Suprapubic skin (tissue), 3 donors: Measurements from ENCODE around the gene GPR171.
"Not testable (repeated sequence)": the region's sequence is repeated elsewhere in the genome, so short reads cannot be mapped to it uniquely, and the experiment has no call there.

Source experiments
- CTCF ChIP-seq, 2 donors: fragments of 200-600 bp in 1 of 2; fragments of 450-650 bp in 1 of 2; sonication (generic) in 1 of 2; IDR thresholded peaks; one replicate each; pipeline ENCODE4 v1.5.1; 2016 to 2019; ENCODE audit warnings: antibody characterized with exemption in 2 of 2, mild to moderate bottlenecking in 1 of 2, moderate library complexity in 1 of 2
- EP300 ChIP-seq: sonication (generic); formaldehyde crosslinking; IDR thresholded peaks from one replicate; pipeline ENCODE4 v1.6.1; 2017; ENCODE audit warnings: antibody characterized with exemption

- TF ChIP-seq CTCF (IDR thresholded peaks at IDR 0.05); EP300: not testable (repeated sequence)
These were observed 32.9 kb downstream of the GPR171 start for GRCh38 chr3:151169948-151170679.
